ENCODE data around the gene SIPA1L3.
"Not testable (repeated sequence)": the region's sequence is repeated elsewhere in the genome, so short reads cannot be mapped to it uniquely, and the experiment has no call there.

The SIPA1L3 gene

DNA sequence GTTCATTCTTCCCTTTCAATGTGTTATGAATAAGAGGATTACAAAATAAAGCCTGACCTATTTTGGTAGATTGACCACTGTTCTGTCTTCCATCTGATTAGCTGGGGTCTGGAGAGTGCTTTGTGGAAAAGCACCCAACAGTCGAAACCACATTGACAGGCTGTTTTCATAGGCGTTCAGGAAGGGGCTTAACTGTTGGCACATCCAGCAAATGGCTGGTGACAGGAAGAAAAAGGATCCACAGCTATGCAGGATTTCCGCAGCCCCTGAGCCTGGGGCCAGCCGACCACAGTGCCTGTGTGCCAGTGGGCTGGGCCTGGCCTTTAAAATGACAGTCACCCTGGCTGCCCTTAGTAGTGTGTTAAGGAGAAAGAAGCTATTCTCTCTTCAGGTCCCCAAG is 113.3 kb downstream of the SIPA1L3 start:
- no peak for DNase-seq (ENCODE audit: low read depth)

DNA sequence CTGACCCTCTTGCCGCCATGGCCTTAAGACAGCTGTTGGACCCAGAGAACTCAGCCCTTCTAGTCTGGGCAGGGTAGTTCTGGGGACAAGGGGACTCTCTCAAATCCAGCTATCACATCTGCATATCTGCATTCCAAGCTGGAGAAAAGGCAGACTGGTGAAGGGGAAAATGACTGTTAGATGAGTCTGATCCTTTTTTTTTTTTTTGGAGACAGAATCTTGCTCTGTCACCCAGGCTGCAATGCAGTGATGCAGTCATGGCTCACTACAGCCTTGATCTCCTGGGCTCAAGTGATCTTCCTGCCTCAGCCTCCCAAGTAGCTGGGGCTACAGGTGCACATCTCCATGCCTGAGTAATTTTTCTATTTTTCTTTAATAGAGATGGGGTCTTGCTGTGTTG is 114.3 kb downstream of the SIPA1L3 start:
- DNase-seq (ENCODE audit: low read depth) = no peak

DNA sequence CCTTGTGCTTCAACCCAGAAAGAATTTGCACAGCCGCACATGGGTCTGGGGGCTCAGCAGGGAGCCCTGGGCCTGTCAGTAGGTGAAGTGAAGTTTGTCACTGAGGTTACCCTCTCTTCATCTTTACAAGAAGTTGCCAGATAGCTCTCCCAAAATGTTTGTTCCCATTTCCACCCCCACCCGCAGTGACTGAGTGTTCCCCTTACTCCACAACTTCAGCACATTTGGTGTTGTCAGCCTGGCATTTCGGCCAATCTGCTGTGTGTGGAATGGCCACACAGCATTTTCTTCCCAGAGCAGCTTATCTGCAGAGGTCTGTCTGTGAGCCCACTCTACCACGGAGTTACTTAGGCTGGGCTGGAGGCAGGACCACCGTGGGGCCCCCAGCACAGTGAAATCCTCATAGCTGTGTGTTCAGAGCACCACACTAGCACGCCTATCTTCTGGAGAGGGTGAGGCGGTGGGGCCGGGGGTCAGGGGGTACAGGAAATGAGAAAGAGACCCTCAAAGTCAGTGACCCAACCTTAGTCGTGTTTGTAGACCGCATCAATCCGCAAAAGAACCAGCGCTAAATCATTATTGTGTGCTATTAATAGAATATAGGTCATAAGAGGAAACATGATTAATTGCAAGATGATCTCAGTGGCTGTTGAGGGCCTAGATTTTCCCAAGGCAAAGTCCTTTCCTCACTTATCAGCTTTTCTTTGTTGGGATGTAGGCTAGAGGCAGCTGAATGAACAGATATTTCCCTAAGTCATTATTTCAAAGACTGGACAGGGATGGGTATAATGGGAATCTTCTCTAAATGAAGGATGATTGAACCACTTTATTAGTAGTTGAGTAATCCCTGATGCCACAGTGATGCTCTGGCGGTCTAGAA is 116.0 kb downstream of the SIPA1L3 start:
- DNase-seq (ENCODE audit: low read depth) = no peak

DNA sequence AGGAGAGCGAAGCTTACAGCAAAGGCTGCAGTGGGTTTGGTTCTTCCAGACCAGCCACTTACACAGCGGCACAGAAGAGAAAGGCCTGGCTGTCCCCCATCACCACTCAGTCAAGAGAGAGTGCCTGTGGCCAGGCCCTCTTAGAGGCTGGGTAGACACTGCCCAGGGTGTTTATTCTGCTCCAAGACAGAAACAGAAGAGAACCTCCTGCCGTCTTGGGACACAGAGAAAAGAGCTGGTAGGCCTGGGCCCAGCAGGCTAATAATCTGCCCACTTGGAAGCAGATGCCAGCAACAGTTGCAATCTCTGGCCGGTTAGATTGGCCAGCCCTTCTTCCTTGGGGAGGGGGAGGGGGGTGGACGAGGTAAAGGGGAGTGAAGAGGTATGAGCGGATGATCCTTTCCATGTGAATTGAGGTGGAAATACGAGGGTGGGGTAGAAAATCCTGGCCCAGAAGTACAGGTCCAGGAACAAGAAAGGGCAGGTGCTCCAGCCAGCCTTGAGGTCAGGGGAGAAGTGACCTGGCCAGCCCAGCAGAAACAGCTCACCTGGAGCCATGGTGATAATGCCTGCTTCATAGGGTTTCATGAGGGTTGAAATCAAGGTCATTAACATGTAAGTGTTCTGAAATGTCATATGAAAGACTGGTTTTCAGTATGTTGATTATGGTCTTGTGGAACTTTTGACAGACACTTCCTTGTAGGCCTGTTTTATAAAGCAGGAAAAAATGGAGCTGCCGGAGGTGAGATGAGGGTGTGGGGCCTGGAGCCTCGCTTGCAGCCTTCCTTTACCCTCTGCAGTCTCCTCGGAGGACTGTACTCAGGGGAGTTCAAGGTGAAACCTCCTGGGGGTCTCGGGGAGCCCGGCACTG is 116.9 kb downstream of the SIPA1L3 start:
- DNase-seq (ENCODE audit: low read depth) = no peak

DNA sequence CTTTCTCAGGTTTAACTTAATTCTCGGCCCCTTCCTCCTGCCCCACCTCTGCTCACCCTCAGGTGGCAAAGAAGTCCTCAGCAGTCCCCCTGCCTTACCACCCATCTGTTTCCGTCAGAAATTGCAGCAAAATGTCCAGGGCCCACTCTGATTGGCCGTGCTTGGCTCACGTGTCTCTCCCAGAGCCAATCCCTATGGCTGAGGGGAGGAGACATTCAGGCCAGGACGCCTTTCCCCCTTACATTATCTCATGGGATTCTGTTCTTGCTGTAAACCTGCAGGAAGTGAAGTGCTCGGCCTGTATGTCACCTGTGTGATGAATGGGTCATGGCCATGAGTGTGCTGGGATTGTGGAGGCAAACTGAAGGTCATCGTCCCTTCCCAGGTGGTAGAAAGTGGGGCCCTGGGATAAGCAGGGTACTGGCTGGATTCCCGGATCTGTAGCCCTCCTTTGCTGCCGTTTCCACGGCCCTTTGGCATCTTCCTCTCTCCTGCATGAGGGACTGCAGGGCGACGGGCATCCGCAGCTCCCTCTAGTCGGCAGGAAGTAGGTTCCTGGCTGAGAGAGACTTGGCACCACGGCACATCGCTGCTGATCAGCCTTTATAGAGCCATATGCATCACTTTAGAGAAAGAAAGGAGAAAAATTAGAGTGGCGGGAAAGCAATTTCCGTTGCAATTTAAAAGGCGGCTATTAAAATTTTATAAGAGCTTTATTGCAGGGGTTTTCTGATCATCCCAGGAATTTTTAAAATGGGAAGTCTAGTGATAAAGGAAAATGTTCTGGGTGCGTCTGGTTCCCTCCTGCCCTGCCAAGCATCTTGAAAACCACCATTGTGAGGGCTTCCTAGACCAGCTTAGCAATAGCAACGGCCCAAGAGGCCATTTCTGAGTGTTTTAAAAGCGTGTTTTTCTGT is 118.2 kb downstream of the SIPA1L3 start:
- no peak for DNase-seq (ENCODE audit: low read depth)

DNA sequence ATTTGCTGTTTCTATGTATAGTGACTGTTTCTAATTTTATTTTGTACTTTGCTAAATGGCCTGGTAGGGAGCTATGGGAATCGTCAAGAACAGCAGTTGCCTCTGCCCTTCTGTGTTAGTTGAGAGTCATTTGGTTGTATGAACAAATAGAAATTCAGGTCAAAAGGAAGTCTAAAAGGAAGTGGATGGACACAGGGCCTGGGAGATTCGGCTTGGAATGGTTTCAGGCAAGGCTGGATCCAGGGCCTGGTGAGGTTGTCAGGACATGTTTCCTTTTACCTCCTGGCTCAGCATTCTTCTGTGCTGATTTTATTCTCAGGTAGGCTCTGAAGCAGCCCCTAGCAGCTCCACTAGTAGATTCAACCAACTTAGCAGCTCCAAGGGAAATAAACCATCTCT is 118.9 kb downstream of the SIPA1L3 start:
- no peak for DNase-seq (ENCODE audit: low read depth)

DNA sequence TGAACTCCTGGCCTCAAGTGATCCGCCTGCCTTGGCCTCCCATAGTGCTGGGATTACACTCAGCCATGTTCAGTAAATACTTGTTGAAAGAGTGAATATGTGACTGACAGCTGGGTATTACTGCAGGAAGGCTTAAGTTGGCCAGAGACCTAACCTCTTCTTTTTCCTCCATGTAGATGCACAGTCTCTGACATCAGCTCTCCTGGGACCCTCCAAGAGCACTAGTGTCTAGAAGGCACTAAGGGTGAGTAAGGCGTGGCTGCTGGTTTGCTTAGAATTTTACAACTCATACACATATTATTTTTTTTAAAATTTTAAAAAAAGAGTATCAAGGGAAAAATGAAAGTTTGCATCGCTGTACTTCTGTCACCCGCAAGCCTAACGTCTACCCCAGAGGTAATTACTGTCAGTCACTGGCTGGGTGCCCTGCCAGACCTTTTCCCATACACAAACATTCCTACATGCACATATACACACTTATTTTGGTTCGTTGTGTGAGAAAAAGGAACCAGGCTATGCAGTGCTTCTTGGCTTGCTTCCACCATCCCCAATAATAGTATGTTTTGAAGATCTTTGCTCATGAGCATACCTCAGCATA is 122.0 kb downstream of the SIPA1L3 start:
- DNase-seq (ENCODE audit: low read depth) = no peak

DNA sequence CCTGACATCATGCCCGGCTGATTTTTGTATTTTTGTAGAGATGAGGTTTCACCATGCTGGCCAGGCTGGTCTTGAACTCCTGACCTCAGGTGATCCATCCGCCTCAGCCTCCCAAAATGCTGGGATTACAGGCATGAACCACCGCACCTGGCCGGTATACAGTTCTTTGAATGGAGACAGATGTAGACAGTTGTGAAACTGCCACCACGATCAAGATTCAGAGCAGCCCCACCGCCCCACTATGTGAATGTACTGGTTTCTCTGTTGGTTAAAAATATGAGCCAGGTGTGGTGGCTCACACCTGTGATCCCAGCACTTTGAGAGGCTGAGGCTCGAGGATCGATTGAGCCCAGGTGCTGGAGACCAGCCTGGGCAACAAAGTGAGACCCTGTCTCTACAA is 123.0 kb downstream of the SIPA1L3 start:
- not testable (repeated sequence) for DNase-seq (ENCODE audit: low read depth)

DNA sequence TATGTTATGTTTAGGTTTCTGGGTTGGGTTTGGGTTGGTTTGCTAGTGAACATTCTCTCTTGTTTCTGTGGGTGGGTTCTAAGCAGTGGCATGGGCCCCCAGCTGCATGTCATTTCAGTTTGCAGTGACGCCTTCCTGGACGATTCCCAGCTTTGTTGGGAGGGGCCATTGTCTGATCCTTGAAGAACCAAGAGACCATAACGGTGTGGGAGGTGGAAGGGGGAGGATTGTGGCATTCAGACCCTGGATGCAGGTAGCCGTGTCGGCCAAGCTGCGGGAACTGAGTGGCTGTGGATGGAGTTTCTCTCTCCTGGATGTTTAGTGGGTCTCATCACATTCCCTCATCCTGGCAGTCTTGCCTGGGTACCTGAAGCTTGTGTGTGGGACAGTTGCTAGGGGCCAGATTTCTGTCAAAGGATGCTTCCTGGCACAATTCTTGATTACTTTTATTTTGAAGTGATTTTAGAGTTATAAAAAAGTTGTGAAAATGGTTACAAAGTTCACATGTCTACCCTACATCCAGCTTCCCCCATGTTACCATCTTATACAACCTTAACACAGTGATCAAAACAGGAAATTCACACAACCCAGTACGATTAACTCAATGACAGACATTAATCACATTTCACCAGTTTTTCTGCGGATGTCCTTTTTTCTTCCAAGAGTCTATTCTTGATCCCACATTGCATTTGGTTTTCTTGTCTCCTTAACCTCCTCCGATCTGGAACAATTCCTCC is 123.8 kb downstream of the SIPA1L3 start:
- DNase-seq (ENCODE audit: low read depth) = no peak

DNA sequence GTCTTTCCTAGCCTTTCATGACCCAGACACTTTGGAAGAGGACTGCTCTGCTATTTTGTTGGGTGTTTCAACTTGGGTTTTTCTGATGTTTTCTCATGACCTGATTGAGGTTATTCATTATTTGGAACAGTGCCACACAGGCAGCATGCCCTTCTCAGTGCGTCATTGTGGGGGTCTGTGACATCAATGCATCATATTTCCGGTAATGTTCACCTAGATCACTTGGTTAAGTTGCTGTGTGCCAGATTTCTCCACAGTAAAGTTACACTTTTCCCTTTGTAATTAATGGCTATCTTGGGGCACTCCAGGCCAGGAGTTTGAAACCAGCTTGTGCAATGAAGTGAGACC is 124.4 kb downstream of the SIPA1L3 start:
- no peak for DNase-seq (ENCODE audit: low read depth)

DNA sequence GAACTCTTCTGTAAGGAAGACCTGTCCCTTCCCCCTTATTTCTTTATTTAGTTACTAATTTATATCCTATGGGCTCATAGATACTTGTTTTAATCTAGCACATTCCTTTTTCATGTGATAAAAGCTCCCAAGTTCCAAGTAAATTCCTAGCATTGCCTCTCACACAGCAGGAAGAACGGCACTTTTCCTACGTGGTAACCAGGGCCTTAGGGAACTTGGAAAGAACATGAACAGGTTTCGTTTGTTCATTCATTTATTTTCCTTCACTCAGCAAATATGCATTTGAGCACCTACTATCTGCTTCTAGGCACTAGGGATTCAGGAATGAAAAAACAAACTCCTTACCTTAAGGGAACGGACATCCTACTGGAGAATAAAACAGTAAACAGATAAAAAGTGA is 125.1 kb downstream of the SIPA1L3 start:
- no peak for DNase-seq (ENCODE audit: low read depth)

DNA sequence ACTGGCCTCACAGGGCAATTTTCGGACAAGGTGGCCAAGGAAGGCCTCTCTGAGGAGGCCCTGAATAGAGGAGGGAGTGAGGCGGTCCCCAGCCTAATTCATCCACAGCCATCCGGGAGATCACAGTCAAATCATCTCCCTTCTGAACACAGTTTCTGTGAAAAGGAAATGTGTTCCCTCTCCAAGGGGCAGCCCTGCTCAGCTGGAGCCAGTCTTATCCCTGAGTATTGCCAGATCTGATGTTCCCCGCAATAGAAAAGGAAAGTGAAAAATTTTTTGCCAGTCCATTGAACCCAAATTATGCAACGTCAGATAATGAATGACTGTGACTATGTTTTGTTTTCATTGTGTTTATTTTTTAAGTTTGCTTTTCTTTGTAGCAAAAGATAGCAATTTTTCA is 125.9 kb downstream of the SIPA1L3 start:
- DNase-seq (ENCODE audit: low read depth) = no peak

DNA sequence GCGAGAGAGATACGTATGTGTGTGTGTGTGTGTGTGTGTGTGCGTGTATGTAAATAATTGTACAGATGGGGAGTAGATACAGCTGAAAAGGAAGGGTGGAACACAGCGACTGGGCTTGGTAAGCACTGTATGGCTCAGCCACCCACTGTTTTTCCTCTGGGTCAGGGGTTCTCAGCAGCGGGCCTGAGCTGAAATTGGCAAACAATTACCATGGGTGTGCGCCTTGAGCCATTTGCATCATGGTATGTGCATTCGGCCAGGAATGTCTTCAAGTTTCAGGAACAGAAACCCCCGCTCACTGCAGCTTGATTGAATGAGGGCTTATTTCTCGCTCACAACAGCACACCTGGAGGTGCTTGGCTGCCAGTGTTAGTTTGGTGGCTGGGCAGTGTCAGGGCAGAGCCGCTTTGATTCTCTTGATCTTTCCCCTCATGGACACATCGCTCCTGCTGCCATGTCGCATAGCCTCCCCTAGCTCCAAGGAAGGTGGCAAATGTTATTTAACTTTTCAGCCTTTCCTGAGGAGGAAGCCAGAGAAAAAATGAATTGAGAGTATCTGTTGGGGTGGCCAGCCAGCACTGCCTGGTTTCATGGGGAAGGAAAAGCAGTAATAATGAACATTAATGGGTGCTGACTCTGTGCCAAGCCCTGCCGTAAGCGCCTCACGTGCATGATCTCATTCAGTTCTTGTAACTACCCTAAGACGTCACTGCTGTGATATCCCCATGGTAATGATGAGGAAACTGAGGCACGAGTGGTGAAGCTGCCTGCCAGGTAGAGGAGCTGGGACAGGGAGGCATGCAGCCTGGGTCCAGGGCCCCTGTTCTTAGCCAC is 126.9 kb downstream of the SIPA1L3 start:
- DNase-seq (ENCODE audit: low read depth) = no peak

DNA sequence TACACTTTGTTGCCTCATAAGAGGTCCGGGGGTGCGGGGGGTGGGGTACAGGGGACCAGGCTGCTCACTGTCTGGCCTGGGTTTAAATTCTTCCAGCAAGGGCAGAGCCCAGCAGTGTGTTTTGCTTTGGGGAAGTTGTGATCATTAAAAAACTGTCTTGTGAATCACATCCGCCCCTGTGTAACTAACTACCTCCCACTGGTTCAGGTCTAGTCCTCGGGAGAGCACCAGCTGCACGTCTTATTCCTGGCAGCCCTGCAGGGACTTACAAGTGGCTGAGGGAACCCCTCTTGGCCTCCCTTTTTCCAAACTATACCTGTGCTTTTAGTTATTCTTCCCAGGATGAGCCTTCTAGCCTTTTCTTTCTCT is 127.5 kb downstream of the SIPA1L3 start:
- no peak for DNase-seq (ENCODE audit: low read depth)

DNA sequence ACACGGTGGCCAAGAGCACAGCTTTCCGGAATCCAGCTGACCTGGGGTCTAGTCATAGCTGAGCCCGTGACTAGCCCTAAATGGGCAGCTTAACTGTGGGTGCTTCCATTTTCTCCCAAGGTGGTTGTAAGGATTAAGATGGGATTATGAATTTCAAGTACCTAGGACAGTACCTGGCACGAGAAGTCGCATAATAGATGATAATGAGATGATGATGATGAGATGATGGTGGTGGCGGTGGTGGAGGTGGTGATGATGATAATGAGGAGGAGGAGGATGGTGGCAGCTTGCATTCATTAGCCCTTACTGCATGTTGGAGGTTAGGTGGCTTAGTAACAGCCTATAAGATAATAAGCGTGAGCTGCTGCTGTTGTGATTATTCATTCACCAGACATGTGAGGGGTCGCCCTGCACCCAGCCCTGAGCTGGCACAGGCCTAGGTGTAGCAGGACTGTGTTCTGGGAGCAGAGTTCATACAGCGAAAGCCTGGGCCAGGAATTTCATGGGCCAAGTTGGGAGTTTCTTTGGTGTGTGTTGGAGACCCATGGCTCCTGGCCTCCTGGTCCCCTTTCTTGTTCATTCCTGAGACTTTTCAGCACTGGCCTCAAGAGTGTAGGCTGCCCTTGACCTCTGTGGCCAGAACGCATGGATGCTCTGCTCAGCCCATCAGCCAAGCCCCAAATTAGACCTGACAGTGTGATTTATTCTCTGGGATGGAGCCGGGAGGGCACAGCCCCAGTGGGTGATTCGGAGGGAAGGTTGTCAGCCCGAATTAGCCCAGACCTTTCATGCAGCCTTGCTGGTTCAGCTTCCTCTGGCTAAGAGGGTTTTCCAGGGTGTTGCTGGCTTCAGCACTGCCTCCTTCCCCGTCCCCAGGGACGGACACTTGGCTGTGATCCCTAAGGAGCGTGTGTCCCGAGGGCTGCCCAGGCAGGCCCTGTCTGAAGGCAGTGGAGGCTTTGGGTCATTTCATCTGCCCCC is 128.8 kb downstream of the SIPA1L3 start:
- DNase-seq (ENCODE audit: low read depth) = no peak

DNA sequence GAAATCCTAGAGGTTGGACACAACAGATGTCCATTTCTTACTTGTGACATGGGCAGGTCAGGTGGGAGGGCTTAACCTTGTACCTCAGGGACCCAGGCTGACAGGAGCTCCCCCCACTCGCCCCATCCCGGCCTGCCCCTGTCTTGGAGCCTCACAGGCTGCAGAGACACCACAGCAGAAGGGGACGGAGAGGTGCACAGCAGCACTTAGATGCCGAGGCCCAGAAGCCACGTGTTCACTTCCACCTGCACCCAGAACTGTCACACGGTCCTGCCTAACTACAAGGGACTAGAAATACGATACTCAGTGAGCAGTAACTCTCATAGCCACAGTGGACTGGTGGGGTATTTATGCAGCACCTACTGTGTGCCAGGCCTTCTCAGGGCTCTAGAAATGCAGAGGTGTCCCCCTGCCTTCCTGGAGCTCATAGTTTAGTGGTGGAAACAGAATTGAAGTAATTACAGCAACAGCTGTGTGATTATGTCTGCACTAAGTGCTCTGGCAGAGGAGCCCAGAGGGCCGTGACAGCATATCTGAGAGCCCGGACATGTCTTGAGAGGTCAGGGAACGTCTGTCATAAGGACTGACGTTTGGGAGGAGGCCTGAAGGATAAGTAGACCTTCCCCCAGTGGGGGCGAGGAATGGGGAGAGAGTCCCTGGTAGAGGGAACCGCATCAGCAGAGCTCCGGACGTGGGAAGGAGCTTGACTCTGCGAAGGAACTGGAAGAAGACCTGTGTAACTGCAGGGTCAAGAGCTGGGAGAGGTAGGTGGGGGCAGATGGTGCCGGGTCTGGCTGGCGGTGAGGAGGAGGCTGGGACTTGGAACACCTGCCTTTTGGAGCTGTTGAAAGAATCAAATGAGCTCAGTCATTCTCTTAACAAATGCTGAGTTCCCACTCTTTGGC is 130.0 kb downstream of the SIPA1L3 start:
- DNase-seq (ENCODE audit: low read depth) = no peak

DNA sequence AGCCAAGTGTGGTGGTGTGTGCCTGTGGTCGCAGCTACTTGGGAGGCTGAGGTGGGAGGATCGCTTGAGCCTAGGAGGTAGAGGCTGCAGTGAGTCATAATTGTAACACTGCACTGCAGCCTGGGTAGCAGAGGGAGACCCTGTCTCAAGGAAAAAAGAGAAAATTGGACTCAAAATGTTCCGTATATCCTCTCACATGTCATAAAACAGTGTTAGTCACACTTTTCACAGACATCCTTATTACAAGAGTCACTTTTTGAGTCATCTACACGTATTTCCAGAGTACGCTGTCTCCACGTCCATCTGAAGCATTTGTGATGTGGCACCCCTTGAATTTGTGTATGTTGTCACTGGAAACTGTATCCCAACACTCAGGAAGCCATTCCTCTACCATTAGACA is 133.0 kb downstream of the SIPA1L3 start:
- DNase-seq (ENCODE audit: low read depth) = no peak

DNA sequence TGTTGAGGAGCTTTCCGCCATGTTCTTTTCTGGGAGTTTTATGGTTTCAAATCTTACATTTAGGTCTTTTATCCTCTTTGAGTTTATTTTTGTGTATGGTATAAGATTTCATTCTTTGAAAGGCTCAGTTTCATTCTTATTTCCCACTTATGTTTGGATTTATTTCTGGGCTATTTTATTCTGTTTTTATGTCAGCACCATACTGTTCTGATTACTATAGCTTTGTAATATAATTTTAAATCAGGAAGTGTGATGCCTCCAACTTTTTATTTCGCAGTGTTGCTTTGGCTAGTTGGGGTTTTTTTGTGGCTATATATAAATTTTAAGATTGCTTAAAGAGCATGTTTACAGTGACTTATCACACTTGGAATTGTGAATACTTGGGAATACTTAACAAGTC is 135.1 kb downstream of the SIPA1L3 start:
- DNase-seq (ENCODE audit: low read depth) = no peak

All from activated T-cell treated with anti-CD3 and anti-CD28 coated beads for 1 hour (primary cell).